Activated CD4-positive, CD25-positive, alpha-beta regulatory T cell treated with anti-CD3 and anti-CD28 coated beads, Interleukin-2, amount 50 U/mL, for 24 hours (primary cell): ENCODE measurements around the gene HSD17B1.
"Not testable (repeated sequence)": the region's sequence is repeated elsewhere in the genome, so short reads cannot be mapped to it uniquely, and the experiment has no call there.

ENCODE experiments used
- ATAC-seq, 2 donors: fragments of 150-1000 bp; cut with Tn5 transposase; one replicate each; pipeline ENCODE4 v1.10.0; 2021; ENCODE audit warnings: mild to moderate bottlenecking in 1 of 2, moderate library complexity in 1 of 2

The HSD17B1 gene

DNA sequence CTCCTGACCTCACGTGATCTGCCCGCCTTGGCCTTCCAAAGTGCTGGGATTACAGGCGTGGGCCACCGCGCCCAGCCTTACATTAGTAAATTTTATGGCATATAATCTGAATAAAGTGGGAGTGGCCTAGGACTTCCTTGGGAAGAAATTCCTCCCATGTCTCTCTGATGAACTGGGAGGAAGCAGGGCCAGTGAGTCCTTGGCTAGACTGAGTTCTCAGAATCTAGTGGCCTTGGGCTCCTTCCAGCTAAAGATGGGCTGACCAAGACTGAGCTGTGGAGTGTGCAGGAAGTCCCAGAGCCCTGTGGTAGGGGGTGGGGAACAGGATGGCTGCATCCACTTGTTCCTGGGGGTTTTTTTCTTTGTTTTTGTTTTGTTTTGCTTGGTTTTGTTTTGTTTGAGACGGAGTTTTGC lies 26.7 kb upstream of the HSD17B1 start:
- no peak for ATAC-seq

DNA sequence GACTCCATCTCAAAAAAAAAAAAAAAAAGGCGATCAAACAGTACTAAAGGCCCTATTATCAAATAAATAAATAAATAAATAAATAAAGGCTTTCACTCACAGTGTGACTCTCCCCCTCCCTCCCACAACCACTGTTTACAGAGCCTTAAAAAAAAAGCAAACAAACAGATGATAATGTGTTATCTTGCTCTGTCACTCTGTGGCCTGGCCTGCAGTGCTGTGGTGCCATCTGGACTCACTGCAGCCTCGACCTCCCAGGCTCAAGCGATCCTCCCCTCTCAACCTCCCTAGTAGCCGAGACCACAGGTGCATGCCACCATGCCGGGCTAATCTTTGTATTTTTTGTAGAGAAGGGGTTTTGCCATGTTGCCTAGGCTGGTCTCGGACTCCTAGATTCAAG lies 24.8 kb upstream of the HSD17B1 start:
- no peak for ATAC-seq

- ATAC-seq: no peak
Observed at GRCh38 chr17:42529061-42529460, 23.7 kb upstream of the HSD17B1 start.

GRCh38 chr17:42530952-42531454 lies 21.7 kb upstream of the HSD17B1 start:
- no peak for ATAC-seq

- ATAC-seq: peak; percentile 11 to 18
Observed at GRCh38 chr17:42531455-42532354, 21.0 kb upstream of the HSD17B1 start.

DNA sequence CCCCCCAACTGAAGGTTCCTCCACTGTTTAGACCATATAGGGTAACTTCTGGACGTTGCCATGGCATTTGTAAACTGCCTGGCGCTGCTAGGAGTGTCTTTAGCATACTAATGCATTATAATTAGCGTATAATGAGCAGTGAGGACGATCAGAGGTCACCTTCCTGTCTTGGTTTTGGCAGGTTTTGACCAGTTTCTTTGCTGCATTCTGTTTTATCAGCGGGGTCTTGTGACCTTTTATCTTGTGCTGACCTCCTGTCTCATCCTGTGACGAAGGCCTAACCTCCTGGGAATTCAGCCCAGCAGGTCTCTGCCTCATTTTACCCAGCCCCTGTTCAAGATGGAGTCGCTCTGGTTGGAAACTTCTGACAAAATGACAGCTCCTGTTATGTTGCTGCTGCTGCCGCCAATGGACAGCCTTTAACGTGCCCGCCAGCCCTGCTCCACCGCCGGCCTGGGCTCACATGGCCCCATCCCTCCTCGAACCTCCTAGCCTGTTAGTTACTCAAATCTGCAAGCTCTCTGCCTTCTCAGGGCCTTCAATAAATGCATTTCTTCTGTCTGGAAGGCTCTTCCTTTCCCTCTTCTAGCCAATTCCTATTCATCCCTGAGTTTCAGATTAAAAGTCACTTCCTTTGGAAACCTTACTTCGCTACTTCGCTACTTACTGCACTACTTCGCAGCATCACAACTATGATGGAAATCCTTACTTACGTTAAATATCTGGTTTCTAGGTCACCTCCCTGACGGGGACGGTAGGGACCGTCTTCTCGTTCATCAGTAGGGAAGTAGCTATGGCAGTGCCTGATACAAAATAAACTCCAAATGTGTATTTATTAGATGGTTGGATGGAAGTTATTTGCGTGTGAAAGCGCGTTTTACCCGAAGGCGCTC lies 17.3 kb upstream of the HSD17B1 start:
- ATAC-seq: peak in 1 of 2 donors; percentile 4

- peak; percentile 93 to 94 for ATAC-seq
Observed at GRCh38 chr17:42536048-42536371, 16.7 kb upstream of the HSD17B1 start, which contains the start of gene NAGLU. TSS of gene NAGLU (plus strand) at chr17:42536241. CDS start at chr17:42536273, 32 bp downstream.

- ATAC-seq: peak; percentile 68 to 76
Observed at GRCh38 chr17:42536372-42537155, 16.2 kb upstream of the HSD17B1 start.

GRCh38 chr17:42537156-42537805 lies 15.4 kb upstream of the HSD17B1 start:
- ATAC-seq: no peak

DNA sequence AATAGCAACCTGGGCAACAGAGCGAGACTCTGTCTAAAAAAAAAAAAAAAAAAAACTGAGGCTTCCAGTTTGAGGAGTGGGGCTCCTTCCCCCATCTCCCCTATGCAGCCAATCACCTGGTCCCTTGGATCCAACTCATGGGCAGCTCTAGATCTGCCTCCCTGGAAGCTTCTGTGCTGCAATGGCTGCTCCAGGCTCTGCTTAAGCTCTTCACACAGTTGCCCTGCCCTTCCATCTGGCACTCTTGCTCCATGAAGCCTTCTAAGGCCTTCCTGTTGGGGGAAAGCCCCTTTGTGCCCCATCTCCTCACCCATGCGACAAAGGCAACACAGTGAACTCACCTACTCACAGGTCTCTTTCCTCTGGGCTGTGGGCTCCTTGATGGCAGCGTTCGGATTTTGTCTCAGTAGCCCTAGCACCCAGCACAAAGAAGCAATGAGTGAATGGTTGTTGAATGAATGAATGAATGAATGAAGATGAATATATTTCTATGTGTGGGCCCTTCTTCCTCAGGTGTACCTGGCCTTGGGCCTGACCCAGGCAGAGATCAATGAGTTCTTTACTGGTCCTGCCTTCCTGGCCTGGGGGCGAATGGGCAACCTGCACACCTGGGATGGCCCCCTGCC lies 14.8 kb upstream of the HSD17B1 start:
- ATAC-seq: no peak

- no peak for ATAC-seq
Observed at GRCh38 chr17:42538482-42538881, 14.2 kb upstream of the HSD17B1 start.

- ATAC-seq: not testable (repeated sequence)
Observed at GRCh38 chr17:42540558-42540957, 12.2 kb upstream of the HSD17B1 start.

DNA sequence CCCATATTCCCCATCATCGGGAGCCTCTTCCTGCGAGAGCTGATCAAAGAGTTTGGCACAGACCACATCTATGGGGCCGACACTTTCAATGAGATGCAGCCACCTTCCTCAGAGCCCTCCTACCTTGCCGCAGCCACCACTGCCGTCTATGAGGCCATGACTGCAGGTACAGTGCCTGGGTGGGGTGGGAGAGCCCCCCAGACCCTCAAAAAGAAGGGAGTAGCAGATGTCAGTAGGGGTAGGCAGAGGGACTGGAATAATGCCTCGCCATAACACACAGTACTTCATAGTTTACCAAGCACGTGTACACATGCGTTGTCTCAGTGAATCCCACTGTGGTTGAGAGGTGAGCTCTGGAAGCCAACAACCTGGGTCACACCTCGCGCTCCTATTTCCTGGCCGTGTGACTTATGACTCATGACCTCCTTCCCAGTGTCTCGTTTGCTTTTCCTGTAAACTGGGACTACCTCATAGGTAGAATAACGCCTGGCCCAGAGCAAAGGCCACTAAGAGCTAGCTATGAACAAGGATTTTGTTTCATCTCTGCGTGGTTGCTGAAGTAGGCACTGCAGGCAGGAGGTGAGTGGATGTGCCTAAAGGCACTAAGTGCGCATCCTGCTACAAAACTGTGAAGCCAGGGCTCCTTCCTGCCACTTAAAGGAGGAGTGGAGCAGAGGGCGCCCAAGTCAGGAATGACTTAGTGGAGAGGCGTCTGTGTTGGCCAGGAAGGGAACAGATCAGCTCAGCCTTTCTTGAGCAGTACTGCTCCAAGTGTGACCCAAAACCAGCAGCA lies 11.5 kb upstream of the HSD17B1 start:
- ATAC-seq: no peak

DNA sequence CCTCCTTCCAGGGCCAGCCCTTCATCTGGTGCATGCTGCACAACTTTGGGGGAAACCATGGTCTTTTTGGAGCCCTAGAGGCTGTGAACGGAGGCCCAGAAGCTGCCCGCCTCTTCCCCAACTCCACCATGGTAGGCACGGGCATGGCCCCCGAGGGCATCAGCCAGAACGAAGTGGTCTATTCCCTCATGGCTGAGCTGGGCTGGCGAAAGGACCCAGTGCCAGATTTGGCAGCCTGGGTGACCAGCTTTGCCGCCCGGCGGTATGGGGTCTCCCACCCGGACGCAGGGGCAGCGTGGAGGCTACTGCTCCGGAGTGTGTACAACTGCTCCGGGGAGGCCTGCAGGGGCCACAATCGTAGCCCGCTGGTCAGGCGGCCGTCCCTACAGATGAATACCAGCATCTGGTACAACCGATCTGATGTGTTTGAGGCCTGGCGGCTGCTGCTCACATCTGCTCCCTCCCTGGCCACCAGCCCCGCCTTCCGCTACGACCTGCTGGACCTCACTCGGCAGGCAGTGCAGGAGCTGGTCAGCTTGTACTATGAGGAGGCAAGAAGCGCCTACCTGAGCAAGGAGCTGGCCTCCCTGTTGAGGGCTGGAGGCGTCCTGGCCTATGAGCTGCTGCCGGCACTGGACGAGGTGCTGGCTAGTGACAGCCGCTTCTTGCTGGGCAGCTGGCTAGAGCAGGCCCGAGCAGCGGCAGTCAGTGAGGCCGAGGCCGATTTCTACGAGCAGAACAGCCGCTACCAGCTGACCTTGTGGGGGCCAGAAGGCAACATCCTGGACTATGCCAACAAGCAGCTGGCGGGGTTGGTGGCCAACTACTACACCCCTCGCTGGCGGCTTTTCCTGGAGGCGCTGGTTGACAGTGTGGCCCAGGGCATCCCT lies 9.3 kb upstream of the HSD17B1 start:
- ATAC-seq: no peak

DNA sequence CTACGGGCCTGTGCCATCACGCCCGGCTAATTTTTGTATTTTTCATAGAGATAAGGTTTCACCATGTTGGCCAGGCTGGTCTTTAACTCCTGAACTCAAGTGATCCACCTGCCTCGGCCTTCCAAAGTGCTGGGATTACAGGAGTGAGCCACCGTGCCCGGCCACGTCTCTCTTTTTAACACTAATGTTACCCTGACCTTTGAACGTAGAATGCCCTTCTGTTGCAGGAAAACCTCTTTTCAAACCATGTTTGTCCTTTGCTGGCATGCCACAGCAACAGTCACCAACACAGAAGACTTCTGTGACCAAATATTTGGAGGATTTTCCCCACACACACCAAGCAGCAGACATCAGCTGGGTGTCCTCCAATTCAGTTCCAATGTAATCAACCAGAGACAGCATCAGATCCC lies 7.8 kb upstream of the HSD17B1 start:
- ATAC-seq: no peak

DNA sequence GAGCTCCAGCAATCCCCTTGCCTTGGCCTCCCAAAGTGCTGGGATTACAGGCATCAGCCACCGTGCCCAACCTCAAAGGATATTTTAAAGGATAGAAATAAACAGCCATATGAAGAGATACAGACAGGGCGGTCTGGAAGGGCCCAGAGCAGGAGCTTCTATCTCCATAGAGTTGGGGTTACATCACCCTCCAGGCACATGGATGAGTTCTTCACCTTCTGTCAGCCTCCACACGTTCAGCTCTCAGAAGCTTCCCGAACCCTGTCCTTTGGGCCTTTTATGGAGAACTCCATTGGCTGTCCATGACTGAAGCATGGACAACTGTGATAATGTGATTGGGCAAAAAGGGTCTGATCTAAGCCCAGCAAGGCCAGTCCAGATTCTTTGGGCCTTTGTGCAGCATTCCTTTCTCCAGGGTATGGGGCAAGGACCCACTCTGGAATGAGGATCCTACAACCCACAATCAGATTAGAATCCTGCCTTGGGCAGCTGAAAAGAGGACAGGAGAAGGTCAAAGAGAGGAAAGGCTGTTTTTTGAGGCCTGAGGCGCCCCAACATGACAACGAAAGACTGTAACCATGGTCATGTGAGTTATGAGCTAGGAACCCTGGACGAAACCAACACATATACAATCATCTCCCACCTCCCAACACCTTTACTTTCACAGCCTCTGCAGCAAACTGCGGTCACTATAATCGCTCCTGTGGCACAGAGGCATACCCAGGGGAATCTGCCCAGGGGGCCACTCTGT lies 6.8 kb upstream of the HSD17B1 start:
- ATAC-seq: not testable (repeated sequence)

- no peak for ATAC-seq
Observed at GRCh38 chr17:42547001-42547461, 5.7 kb upstream of the HSD17B1 start.

- no peak for ATAC-seq
Observed at GRCh38 chr17:42547698-42548069, 5.0 kb upstream of the HSD17B1 start.
